Right lobe of liver (tissue), 4 donors: ENCODE measurements around the gene ERICH6.

Experiments used
- POLR2A ChIP-seq: fragments of 450-650 bp; IDR thresholded peaks from one replicate; pipeline ENCODE4 v1.6.1; 2017; ENCODE audit warnings: antibody characterized with exemption, mild to moderate bottlenecking
- TF ChIP-seq, protein P1 (sequence below), 4 donors: fragments of 200-600 bp in 3 of 4; fragments of 450-650 bp in 1 of 4; IDR thresholded peaks; one replicate each; pipeline versions ENCODE4 v1.5.1 to v1.8.0; 2016 to 2022; ENCODE audit warnings: antibody characterized with exemption in 4 of 4, mild to moderate bottlenecking in 2 of 4
- donor health status: DM: no; HTN: no; CAD: no.
- donor health status: DM: no; HTN: no; CAD: no.
- donor health status: DM: no; HTN: yes; CAD: no.

DNA sequence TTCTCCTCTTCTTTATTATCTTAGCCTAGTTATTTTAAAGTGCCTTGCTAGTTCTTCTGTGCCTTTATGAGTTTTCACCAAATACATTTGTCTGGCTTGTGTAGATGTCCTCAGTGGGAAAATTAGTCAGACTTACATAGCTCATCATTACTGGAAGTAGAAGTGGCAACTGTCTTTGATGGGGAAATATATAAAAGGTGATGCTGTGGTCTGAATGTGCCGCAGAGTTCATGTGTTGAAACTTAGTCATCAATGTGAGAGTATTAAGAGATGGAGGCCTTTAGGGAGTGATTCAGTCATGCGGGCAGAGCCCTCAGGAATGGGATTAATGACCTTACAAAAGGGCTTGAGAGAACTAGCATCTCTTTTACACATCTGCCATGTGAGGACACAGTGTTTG is 6.4 kb upstream of the ERICH6 start:
- TF ChIP-seq, protein P1, sequence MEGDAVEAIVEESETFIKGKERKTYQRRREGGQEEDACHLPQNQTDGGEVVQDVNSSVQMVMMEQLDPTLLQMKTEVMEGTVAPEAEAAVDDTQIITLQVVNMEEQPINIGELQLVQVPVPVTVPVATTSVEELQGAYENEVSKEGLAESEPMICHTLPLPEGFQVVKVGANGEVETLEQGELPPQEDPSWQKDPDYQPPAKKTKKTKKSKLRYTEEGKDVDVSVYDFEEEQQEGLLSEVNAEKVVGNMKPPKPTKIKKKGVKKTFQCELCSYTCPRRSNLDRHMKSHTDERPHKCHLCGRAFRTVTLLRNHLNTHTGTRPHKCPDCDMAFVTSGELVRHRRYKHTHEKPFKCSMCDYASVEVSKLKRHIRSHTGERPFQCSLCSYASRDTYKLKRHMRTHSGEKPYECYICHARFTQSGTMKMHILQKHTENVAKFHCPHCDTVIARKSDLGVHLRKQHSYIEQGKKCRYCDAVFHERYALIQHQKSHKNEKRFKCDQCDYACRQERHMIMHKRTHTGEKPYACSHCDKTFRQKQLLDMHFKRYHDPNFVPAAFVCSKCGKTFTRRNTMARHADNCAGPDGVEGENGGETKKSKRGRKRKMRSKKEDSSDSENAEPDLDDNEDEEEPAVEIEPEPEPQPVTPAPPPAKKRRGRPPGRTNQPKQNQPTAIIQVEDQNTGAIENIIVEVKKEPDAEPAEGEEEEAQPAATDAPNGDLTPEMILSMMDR (IDR thresholded peaks at IDR 0.05): no peak
- no peak for TF ChIP-seq POLR2A
